Stimulated activated CD8-positive, alpha-beta memory T cell treated with anti-CD3 and anti-CD28 coated beads, Interleukin-12 subunit alpha, Interleukin-12 subunit beta, amount 100 ng/mL, for 4 hours (primary cell): ENCODE results near the gene KIF1C.
A peak's percentile ranks its signal among the peaks of the same experiment; 100 is the strongest.
"Not testable (repeated sequence)": the region's sequence is repeated elsewhere in the genome, so short reads cannot be mapped to it uniquely, and the experiment has no call there.

Source experiments
- DNase-seq: peaks from one replicate; pipeline ENCODE4 v3.0.0-alpha.2; 2020; ENCODE audit warnings: low read depth

Gene KIF1C

GRCh38 chr17:5045496-5045895, 47.7 kb downstream of the KIF1C start:
- no peak for DNase-seq

GRCh38 chr17:5047446-5047845, 49.7 kb downstream of the KIF1C start:
- DNase-seq, result no peak

- DNase-seq, result peak; percentile 17
These were observed 51.6 kb downstream of the KIF1C start for GRCh38 chr17:5049314-5049841.

GRCh38 chr17:5050278-5050677, 52.5 kb downstream of the KIF1C start:
- DNase-seq, result no peak

- DNase-seq, result no peak
These were observed 57.8 kb downstream of the KIF1C start for GRCh38 chr17:5055543-5055942.

GRCh38 chr17:5065227-5065744, 67.5 kb downstream of the KIF1C start:
- no peak for DNase-seq

GRCh38 chr17:5068236-5068635, 70.5 kb downstream of the KIF1C start:
- no peak for DNase-seq

- DNase-seq, result no peak
These were observed 72.0 kb downstream of the KIF1C start for GRCh38 chr17:5069724-5070123.

GRCh38 chr17:5075472-5075871, 77.7 kb downstream of the KIF1C start:
- DNase-seq, result not testable (repeated sequence)

GRCh38 chr17:5077275-5077674, 79.5 kb downstream of the KIF1C start:
- not testable (repeated sequence) for DNase-seq

GRCh38 chr17:5077781-5078105, 80.0 kb downstream of the KIF1C start:
- no peak for DNase-seq
